ENCODE results near the gene BCAS1.

DNA sequence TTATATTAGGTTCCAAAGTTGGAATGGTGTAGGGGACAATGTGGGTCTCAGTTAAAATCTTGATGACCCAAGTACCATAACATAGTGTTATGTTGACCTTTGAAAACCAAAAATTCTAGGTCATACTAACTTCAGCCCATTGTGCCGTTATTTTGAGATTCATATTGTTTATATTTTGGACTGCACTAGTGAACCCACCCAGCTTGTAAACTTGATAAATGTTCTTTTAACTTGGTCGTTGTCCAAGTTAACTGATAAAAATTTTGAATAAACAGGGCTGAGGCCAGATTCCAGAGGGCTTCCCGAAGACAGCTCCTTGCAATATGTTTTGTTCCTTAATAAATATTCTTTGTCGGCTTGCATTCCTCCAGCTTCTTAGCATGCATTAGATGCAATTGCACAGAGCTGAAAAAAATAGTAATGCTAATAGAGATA lies 90.3 kb downstream of the BCAS1 start:
- TF ChIP-seq POLR2A (IDR thresholded peaks at IDR 0.05; ENCODE audit: low read length) (no peak), GATA1 (IDR thresholded peaks at IDR 0.05; ENCODE audit: low read depth, low read length) (no peak)

All from erythroblast (primary cell).